ENCODE data around the gene ADGRF5.

DNA sequence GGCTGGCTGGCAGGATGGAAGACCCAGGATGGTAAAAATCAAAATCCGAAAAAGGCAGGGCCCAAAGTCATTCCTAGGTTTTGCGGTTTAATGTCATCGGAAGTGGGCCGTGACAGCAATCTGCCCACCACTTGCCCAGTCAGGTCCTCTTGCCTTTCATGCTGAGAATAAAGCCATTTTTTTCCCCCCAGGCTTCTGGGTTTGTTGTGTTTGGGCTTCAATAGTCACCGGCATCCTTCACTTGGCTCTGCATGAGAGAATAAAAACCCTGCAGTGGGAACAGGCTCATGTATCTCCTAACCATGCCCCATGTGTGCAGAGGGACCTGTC is 72.4 kb downstream of the ADGRF5 start:
- TF ChIP-seq YY1 (IDR thresholded peaks at IDR 0.05; ENCODE audit: insufficient read depth, insufficient read length) = no peak
- TF ChIP-seq ZNF274 (IDR thresholded peaks at IDR 0.05; ENCODE audit: low read depth, low read length) = no peak
- TF ChIP-seq SUZ12 (IDR thresholded peaks at IDR 0.05; ENCODE audit: extremely low read depth, insufficient read depth, insufficient read length) = no peak
